NAMALWA (cell line): Measurements from ENCODE around the gene ANGPTL8.

Experiments
- DNase-seq: peaks from one replicate; pipeline ENCODE4 v3.0.0-alpha.2; 2015; ENCODE audit warnings: low spot score

ANGPTL8 gene

GRCh38 chr19:11291415-11291814 lies 52.0 kb downstream of the ANGPTL8 start:
- DNase-seq = no peak
